Activated naive CD8-positive, alpha-beta T cell treated with anti-CD3 and anti-CD28 coated beads, Interleukin-2, amount 10 ng/mL, durations not matched to agents 7 days and 5 days (primary cell): ENCODE data around the gene ADCY9. TPM values are rescaled to one million over a fixed set of nuclear protein-coding genes. Genes with fewer than 3 reads are reported as not detected.

Experiments used
- ATAC-seq: fragments of 150-1000 bp; cut with Tn5 transposase; one replicate; pipeline ENCODE4 v1.10.0; 2021; ENCODE audit warnings: low read depth, moderate library complexity
- POLR2A ChIA-PET: fragments of 350-600 bp; sonication (Branson Sonifier 250); formaldehyde crosslinking; loops from one replicate; lab custom pipeline; 2021; ENCODE audit warnings: antibody characterized with exemption; lab: Charles Lee
- DNase-seq: peaks from one replicate; pipeline ENCODE4 v3.0.0; 2021
- H3K27ac Mint-ChIP-seq: one replicate; pipeline ENCODE4 v1.8.0; 2022; ENCODE audit warnings: mild to moderate bottlenecking, mixed read lengths
- H3K27me3 Mint-ChIP-seq: one replicate; pipeline ENCODE4 v1.8.0; 2022; ENCODE audit warnings: mild to moderate bottlenecking, moderate library complexity, mixed read lengths
- H3K36me3 Mint-ChIP-seq: one replicate; pipeline ENCODE4 v1.8.0; 2021; ENCODE audit warnings: mild to moderate bottlenecking, mixed read lengths
- H3K4me1 Mint-ChIP-seq: one replicate; pipeline ENCODE4 v1.8.0; 2021; ENCODE audit warnings: mixed read lengths
- H3K4me3 Mint-ChIP-seq: one replicate; pipeline ENCODE4 v1.8.0; 2022; ENCODE audit warnings: mild to moderate bottlenecking, moderate library complexity, mixed read lengths
- H3K9me3 Mint-ChIP-seq: one replicate; pipeline ENCODE4 v1.8.0; 2021; ENCODE audit warnings: mixed read lengths
- total RNA-seq, 2 experiments: library from RNA; stranded (reverse); gene quantifications; one replicate each; pipeline ENCODE4 v1.2.3, GENCODE V29; 2021

Gene ADCY9
- total RNA-seq, 2 experiments from 2014 or later, result 9.9 to 10.1 TPM

DNA sequence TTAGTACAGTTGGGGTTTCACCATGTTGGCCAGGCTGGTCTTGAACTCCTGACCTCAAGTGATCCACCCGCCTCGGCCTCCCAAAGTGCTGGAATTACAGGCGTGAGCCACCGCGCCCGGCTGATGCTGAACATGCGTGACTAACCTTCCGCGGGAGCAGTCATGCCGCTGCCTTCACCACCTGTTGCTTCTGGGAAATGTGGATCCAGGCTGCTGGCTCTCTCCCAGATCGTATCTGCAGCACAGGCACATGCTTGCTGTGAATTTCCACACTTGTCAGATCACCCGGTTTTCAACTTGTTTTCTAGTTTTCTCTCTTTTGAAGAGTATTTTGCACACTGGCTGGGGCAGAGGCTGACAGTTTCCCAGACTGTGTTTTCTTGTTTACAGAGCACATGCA, 97.9 kb downstream of the ADCY9 start:
- DNase-seq (no peak), ATAC-seq (no peak)
- H3K36me3 Mint-ChIP-seq, result no peaks in the 10 kb centered on the region
- H3K27ac Mint-ChIP-seq, result no peak overlapping the region
- peaks cover 10% of the 10 kb centered on the region for H3K4me1 Mint-ChIP-seq
- H3K4me3 Mint-ChIP-seq, result no peak overlapping the region
- H3K9me3 Mint-ChIP-seq, result no peaks in the 10 kb centered on the region
- POLR2A ChIA-PET, result no interaction called here
- H3K27me3 Mint-ChIP-seq, result no peaks in the 10 kb centered on the region

DNA sequence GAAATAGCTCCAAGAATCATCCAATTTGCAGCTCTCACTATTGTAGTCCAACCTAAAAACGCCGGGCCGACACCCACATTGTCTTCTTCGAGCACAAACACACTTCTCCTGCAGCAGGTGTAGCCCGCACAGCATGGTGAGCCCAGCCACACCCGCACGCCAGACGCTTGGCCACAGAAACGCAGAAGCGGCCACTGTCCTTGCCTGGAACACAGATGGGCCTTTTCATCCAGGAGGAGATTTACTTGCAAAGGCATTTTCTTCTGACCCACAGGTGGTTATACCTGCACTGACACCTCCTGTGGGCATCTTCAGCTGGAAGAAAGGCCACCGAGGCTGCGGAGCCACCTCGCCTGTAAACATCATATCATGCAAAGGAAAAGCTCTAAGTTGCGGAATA, 98.4 kb downstream of the ADCY9 start:
- H3K36me3 Mint-ChIP-seq, result no peaks in the 10 kb centered on the region
- no peak overlapping the region for H3K27ac Mint-ChIP-seq
- DNase-seq (no peak), ATAC-seq (no peak)
- no peaks in the 10 kb centered on the region for H3K9me3 Mint-ChIP-seq
- H3K4me3 Mint-ChIP-seq, result no peak overlapping the region
- H3K4me1 Mint-ChIP-seq, result peaks cover 10% of the 10 kb centered on the region
- no peaks in the 10 kb centered on the region for H3K27me3 Mint-ChIP-seq
- POLR2A ChIA-PET, result no interaction called here

DNA sequence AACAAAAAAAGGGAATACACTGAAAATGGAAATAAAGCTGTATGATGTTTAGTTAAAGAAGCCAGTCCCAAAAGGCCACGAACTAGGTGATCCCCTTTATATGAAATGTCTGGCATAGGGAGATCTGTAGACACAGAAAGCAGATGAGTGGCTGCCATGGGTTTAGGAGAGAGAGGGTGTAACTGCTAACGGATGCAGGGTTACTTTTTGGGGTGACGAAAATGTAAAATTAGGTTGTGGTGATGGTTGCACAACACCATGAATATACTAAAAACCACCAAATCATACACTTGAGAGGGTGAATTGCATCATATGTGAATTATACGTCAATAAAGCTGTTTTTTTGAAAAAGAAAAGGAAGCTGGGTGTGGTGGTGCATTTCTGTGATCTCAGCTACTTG, 99.6 kb downstream of the ADCY9 start:
- Mint-ChIP-seq H3K27ac (no peak overlapping the region), H3K36me3 (no peaks in the 10 kb centered on the region), H3K9me3 (no peaks in the 10 kb centered on the region), H3K4me3 (no peak overlapping the region), H3K4me1 (peaks cover 10% of the 10 kb centered on the region), H3K27me3 (no peaks in the 10 kb centered on the region)
- POLR2A ChIA-PET, result no interaction called here
- no peak for DNase-seq
- ATAC-seq, result no peak

DNA sequence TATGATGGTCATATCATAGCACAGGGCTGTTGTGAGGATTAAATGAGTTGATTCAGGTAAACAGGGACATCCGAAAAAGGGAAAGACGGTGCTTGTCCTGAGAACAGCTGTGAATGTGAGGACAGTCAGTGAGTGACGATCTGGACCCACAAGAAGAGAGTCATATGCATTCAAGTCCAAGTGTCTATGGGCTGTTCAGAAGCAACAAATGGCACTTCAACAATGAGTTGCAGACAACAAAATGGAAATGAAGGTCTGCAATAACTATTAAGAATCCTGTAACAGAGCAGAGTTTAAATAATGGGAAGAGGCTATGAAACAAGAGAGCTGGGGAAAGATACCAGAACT, 100.3 kb downstream of the ADCY9 start:
- DNase-seq, result no peak
- no peak overlapping the region for H3K27ac Mint-ChIP-seq
- peaks cover 10% of the 10 kb centered on the region for H3K4me1 Mint-ChIP-seq
- H3K9me3 Mint-ChIP-seq, result no peaks in the 10 kb centered on the region
- H3K4me3 Mint-ChIP-seq, result no peak overlapping the region
- no peaks in the 10 kb centered on the region for H3K27me3 Mint-ChIP-seq
- no peak for ATAC-seq
- POLR2A ChIA-PET, result no interaction called here
- H3K36me3 Mint-ChIP-seq, result no peaks in the 10 kb centered on the region

DNA sequence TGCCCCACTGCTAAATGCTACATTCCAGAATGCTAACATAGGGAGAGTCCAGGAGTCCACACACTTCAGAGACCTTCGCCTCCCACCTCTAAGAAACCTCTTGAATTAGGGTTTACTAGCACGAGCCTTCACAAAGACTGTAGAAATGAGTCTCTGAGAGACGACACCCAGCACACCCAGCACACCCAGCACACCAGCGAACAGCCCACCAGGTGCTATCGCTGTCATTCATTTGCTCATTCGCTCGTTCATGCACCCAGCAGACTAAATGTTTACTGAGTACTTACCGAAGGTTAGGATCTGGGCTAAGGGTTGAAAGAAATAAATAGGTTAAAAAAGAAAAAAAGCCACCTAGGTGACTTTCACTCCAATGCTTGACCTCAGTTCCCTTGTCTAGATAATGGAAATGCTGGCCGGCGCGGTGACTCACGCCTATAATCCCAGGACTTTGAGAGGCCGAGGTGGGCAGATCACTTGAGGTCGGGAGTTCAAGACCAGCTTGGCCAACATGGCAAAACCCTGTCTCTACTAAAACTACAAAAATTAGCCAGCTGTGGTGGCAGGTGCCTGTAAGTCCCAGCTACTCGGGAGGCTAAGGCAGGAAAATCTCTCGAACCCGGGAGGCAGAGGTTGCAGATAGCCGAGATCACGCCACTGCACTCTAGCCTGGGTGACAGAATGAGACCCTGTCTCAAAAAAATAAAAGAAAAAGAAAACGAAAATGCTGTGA, 100.8 kb downstream of the ADCY9 start:
- H3K9me3 Mint-ChIP-seq, result no peaks in the 10 kb centered on the region
- H3K4me1 Mint-ChIP-seq, result peaks cover 10% of the 10 kb centered on the region
- no peaks in the 10 kb centered on the region for H3K27me3 Mint-ChIP-seq
- POLR2A ChIA-PET, result no interaction called here
- DNase-seq (no peak), ATAC-seq (no peak)
- no peak overlapping the region for H3K27ac Mint-ChIP-seq
- no peak overlapping the region for H3K4me3 Mint-ChIP-seq
- no peaks in the 10 kb centered on the region for H3K36me3 Mint-ChIP-seq

DNA sequence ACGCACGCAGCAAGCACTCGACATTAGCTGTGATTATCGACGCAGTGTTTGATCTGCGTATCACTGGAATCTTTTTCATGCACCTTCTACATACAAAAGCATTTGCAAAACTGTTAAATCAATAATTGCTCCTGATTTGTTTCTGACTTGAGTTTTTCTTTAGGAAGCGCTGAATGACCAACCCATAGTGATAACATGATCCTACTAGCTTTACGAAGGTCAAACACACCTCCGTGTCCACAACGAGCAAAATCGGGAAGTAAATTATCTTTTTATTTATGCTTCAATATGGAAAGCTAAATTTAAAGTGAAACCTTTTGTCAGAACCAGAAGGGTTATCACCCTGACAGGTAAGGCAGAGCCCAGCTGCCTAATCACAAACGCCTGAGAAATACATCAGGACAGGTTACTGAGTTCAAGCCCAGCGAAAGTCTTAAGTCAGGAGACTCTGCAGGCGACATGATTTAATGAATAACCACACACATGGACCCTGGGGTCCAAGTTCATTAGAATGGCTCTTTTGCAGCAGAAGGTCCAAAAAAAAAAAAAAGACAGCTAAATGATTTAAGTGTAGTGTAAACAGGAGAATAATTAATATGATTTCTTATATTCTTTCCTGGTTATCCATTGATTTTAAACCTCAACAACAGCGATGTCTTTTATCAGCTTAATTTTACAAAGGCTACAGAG, 104.2 kb downstream of the ADCY9 start:
- POLR2A ChIA-PET, result no interaction called here
- Mint-ChIP-seq H3K27ac (no peak overlapping the region), H3K9me3 (no peaks in the 10 kb centered on the region), H3K4me3 (no peak overlapping the region), H3K27me3 (no peaks in the 10 kb centered on the region), H3K36me3 (no peaks in the 10 kb centered on the region), H3K4me1 (no peaks in the 10 kb centered on the region)
- ATAC-seq (no peak), DNase-seq (no peak)

DNA sequence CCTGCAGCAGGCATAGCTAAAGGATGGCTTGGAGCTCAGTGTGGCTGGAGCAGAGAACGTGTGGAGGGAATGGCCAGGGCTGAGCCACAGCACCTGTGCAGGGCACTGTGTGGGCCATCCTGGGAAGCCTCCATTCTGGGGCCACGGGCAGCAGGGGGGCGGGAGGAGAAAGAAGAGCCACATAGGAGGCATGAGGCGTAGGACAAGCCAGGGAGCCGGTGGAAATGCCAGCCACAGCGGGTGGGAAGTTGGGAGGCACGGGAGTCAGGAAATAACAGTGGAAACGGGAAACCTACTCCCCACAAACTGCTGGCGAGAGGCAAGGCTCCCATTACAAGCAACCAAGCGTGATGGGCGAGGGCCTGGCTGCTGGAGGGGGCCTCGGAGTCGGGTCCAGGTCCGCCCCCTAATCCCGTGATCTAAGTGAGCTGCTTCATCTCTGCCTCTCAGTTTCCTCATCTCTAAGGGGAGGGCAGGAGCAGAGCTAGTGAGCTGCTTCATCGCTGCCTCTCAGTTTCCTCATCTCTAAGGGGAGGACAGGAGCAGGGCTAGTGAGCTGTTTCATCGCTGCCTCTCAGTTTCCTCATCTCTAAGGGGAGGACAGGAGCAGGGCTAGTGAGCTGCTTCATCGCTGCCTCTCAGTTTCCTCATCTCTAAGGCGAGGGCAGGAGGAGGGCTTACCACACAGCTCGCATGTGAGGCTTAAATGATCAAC, 104.9 kb downstream of the ADCY9 start:
- H3K27me3 Mint-ChIP-seq, result no peaks in the 10 kb centered on the region
- no peak for ATAC-seq
- H3K9me3 Mint-ChIP-seq, result no peaks in the 10 kb centered on the region
- H3K36me3 Mint-ChIP-seq, result no peaks in the 10 kb centered on the region
- DNase-seq, result no peak
- H3K27ac Mint-ChIP-seq, result no peak overlapping the region
- no peak overlapping the region for H3K4me3 Mint-ChIP-seq
- no peaks in the 10 kb centered on the region for H3K4me1 Mint-ChIP-seq
- POLR2A ChIA-PET, result no interaction called here

DNA sequence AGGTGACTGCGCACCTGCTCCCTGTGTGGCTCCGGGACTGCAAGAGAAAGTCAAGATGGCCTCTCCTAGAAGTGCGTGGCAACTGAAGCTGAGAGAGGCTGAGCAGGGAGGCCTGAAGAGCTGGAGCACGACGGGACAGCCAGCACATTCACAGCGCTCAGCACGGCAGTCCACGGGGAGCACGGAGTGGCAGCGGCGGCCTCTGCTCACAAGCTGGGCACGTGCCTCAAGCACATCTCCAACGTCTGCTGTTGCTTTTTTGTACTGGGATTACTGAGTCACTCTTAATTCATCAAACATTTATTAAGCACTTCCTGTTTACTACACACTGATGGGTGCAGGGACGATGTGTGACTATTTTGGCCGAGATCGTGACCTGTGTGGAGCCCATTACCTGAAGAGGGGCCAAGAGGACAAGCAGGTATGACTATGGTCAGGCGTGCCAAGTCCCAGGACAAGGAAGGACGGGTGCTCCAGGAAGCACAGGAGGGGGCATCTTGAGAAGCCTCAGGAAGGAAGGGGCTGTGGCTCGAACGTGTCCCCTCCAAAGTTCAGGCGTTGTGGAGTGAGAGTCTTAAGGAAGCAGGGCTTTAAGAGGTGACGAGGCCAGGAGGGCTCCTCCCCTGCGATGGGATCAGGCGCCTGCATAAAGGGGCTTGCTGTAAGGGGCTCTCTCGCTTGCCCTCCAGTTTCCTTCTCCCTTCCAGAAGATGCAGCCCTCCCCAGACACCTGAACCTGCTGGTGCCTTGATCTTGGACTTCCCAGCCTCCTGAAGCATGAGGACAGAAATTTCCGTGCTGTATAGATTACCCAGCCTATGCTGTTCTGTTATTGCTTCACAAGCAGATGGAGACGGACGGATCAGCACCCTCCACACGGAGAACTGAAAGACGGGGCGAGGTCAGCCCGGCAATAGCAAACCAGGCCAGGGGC, 105.8 kb downstream of the ADCY9 start:
- Mint-ChIP-seq H3K9me3 (no peaks in the 10 kb centered on the region), H3K4me3 (no peak overlapping the region), H3K4me1 (no peaks in the 10 kb centered on the region), H3K27me3 (no peaks in the 10 kb centered on the region), H3K27ac (no peak overlapping the region), H3K36me3 (no peaks in the 10 kb centered on the region)
- ATAC-seq, result no peak
- no peak for DNase-seq
- POLR2A ChIA-PET, result no interaction called here

DNA sequence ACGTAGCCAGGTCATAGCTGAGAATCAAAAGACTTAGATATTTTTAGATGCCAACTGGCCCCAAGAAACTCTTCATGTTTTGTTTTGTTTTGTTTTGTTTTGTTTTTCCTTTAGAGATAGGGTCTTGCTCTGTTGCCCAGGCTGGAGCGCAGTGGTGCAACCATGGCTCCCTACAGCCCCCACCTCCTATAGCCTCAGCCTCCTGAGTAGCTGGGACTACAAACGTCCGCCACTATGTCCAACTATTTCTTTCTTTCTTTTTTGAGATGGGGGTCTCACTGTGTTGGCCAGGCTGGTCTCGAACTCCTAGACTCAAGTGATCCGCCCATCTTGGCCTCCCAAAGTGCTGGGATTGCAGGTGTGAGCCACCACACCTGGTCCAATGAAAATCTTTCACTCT, 107.1 kb downstream of the ADCY9 start:
- H3K4me3 Mint-ChIP-seq, result no peak overlapping the region
- POLR2A ChIA-PET, result no interaction called here
- DNase-seq, result no peak
- no peaks in the 10 kb centered on the region for H3K27me3 Mint-ChIP-seq
- H3K9me3 Mint-ChIP-seq, result no peaks in the 10 kb centered on the region
- no peak overlapping the region for H3K27ac Mint-ChIP-seq
- no peaks in the 10 kb centered on the region for H3K36me3 Mint-ChIP-seq
- ATAC-seq, result no peak
- H3K4me1 Mint-ChIP-seq, result no peaks in the 10 kb centered on the region

DNA sequence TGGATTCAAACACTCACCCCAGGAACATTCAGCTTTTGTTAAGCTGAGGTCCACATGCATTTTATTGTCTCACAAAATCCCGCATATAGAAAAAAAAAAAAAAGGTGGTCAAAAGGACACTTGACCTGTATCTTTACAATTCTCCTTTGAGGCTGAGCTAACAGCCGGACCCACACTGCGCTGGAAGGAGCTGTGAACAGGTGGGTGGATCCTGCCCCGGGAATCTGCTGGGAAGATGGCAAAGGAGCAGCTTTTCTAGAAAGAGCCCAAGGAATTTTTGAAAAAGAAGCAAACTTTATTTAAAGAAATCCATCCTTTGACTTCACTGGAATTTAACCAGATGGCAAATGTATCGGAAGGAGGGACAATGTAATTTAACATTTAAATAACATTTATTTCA, 108.1 kb downstream of the ADCY9 start:
- DNase-seq, result no peak
- Mint-ChIP-seq H3K4me1 (no peaks in the 10 kb centered on the region), H3K4me3 (no peak overlapping the region), H3K27me3 (no peaks in the 10 kb centered on the region), H3K27ac (no peak overlapping the region), H3K9me3 (no peaks in the 10 kb centered on the region), H3K36me3 (no peaks in the 10 kb centered on the region)
- POLR2A ChIA-PET, result no interaction called here
- ATAC-seq, result no peak

DNA sequence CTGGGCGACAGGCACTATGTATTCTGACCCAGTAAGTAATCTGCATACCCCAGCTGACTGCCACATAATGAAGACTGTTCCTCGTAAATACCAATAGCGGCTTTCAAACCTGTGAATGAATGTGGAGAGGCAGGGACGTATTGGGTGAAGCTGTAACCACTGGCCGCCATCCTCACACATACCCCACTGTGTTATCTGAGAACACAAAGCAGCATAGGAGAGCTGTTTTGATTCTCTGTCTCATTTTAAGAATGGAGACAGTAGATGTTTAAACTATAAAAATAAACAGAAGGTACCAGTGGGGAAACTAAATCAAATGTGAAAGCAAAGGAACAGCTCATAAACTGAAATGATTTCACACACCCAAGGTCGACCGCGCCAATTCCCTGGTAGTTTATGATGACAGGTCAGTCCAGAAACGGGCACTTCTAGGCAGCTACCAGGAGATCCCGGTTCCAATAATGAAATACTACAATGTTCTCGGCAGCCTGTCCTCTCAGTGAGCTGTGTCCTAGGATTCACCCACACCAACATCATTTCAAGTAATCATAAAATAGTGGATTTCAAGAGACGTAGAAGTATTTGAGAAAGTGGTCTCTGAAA, 109.7 kb downstream of the ADCY9 start:
- Mint-ChIP-seq H3K9me3 (no peaks in the 10 kb centered on the region), H3K27ac (no peak overlapping the region), H3K4me3 (no peak overlapping the region), H3K36me3 (no peaks in the 10 kb centered on the region), H3K27me3 (no peaks in the 10 kb centered on the region), H3K4me1 (no peaks in the 10 kb centered on the region)
- POLR2A ChIA-PET, result no interaction called here
- ATAC-seq, result no peak
- DNase-seq, result no peak

DNA sequence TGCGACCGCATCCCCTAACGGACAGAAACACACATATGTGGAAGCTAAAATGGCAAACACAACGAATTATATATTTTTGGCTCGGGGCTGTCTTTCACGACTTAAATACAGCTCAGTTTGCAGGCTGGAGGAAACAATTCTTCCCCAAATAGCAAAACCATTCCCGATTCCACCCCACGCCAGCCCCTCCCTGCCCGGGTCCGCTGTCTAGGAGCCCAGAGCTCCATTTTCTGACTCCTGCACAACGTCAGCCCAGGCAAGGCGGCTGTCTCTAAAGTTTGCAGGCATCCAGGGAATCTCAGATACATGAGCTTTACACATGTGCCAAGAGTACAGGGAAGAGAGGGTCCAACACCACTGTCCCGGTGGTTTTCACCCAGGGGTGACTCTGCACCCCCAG, 110.5 kb downstream of the ADCY9 start:
- Mint-ChIP-seq H3K9me3 (no peaks in the 10 kb centered on the region), H3K36me3 (no peaks in the 10 kb centered on the region), H3K27me3 (peaks cover 2% of the 10 kb centered on the region), H3K4me1 (no peaks in the 10 kb centered on the region), H3K4me3 (no peak overlapping the region), H3K27ac (no peak overlapping the region)
- POLR2A ChIA-PET, result no interaction called here
- DNase-seq, result no peak
- no peak for ATAC-seq

DNA sequence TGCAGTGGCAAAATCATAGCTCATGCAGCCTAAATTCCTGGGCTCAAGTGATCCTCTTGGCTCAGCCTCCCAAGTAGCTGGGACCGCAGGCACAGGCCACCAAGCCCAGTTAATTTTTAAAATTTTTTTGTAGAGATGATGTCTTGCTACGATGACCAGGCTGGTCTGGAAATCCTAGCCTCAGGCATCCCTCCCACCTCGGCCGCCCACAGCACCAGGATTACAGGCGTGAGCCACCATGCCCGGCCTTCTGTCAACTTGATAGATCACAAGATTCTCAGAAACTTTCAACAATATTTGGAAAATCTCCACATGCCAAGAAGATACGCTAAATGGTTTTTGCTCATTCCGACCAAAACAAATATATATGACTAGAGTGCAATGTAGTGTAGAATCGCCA, 111.0 kb downstream of the ADCY9 start:
- ATAC-seq (no peak), DNase-seq (no peak)
- H3K4me3 Mint-ChIP-seq, result no peak overlapping the region
- POLR2A ChIA-PET, result no interaction called here
- peaks cover 2% of the 10 kb centered on the region for H3K27me3 Mint-ChIP-seq
- no peaks in the 10 kb centered on the region for H3K9me3 Mint-ChIP-seq
- H3K27ac Mint-ChIP-seq, result no peak overlapping the region
- peaks cover 3% of the 10 kb centered on the region for H3K4me1 Mint-ChIP-seq
- no peaks in the 10 kb centered on the region for H3K36me3 Mint-ChIP-seq
